Dermis microvascular lymphatic vessel endothelial cell (primary cell): ENCODE measurements around the gene PRKN. TPM values are rescaled to one million over a fixed set of nuclear protein-coding genes. Genes with fewer than 3 reads are reported as not detected.
"Not testable (repeated sequence)": the region's sequence is repeated elsewhere in the genome, so short reads cannot be mapped to it uniquely, and the experiment has no call there.

Experiments used
- DNase-seq, 2 donors: peaks; one replicate each; pipeline versions ENCODE4 v3.0.0 to v3.0.0-alpha.2; 2010; ENCODE audit warnings: low read depth in 2 of 2
- total RNA-seq: library from RNA; depleted of rRNA; stranded (reverse); fragments of >200 nt; gene quantifications from 2 replicates; pipeline ENCODE4 v1.2.1, GENCODE V29; 2014

The PRKN gene
- total RNA-seq, 1 donor from 2014 or later: 0.39 TPM

GRCh38 chr6:161918109-161918531 is 809.4 kb downstream of the PRKN start:
- no peak for DNase-seq

- no peak for DNase-seq
Observed at GRCh38 chr6:161917645-161918044, 809.9 kb downstream of the PRKN start.

- no peak for DNase-seq
Observed at GRCh38 chr6:161915456-161915964, 812.1 kb downstream of the PRKN start.

GRCh38 chr6:161908872-161909271 is 818.7 kb downstream of the PRKN start:
- DNase-seq: no peak

- no peak for DNase-seq
Observed at GRCh38 chr6:161906571-161906970, 821.0 kb downstream of the PRKN start.

GRCh38 chr6:161903584-161904212 is 823.9 kb downstream of the PRKN start:
- DNase-seq: no peak

GRCh38 chr6:161901740-161902426 is 825.7 kb downstream of the PRKN start:
- no peak for DNase-seq

- DNase-seq: no peak
Observed at GRCh38 chr6:161894436-161894835, 833.1 kb downstream of the PRKN start.

- no peak for DNase-seq
Observed at GRCh38 chr6:161891542-161891941, 836.0 kb downstream of the PRKN start.

GRCh38 chr6:161890832-161891297 is 836.7 kb downstream of the PRKN start:
- DNase-seq: no peak

GRCh38 chr6:161890133-161890831 is 837.3 kb downstream of the PRKN start:
- no peak for DNase-seq

GRCh38 chr6:161889324-161889723 is 838.2 kb downstream of the PRKN start:
- DNase-seq: no peak

GRCh38 chr6:161886545-161886944 is 841.0 kb downstream of the PRKN start:
- not testable (repeated sequence) for DNase-seq

- no peak for DNase-seq
Observed at GRCh38 chr6:161884782-161885181, 842.8 kb downstream of the PRKN start.

- DNase-seq: no peak
Observed at GRCh38 chr6:161882196-161882765, 845.3 kb downstream of the PRKN start.

GRCh38 chr6:161880056-161880455 is 847.5 kb downstream of the PRKN start:
- no peak for DNase-seq

GRCh38 chr6:161876231-161876630 is 851.3 kb downstream of the PRKN start:
- no peak for DNase-seq

GRCh38 chr6:161870236-161870901 is 857.2 kb downstream of the PRKN start:
- no peak for DNase-seq

- DNase-seq: no peak
Observed at GRCh38 chr6:161869491-161869890, 858.1 kb downstream of the PRKN start.

GRCh38 chr6:161866570-161866969 is 861.0 kb downstream of the PRKN start:
- DNase-seq: no peak

GRCh38 chr6:161861061-161861460 is 866.5 kb downstream of the PRKN start:
- not testable (repeated sequence) for DNase-seq
